Measurements from ENCODE around the gene AKAIN1.

AKAIN1 gene, protein sequence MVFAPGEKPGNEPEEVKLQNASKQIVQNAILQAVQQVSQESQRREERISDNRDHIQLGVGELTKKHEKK

DNA sequence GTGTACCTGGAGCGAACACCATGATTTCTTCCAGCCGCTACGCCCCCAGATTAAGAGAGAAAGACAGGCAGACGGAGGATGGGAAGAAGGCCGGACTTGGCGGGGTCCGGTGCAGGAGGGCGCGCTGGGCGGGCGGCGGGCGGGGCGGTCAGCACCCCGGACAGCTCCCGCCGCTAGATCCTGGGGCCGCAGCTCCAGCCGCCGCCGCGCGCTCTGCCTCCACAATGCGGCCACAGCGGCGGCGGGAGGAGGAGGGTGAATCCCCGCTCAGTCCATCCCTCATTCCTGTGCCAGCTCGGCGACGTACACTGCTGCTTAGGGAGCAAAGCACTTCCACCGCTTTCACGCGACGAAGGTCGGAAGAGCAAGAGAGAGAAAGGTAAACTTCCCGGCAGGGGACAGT is at the start of gene AKAIN1:
TSS of gene AKAIN1 (minus strand) at position 226 of the 403 bp plus-strand sequence. CDS start at position 22, 204 bp downstream.
- no peak for DNase-seq (ENCODE audit: low read depth, low spot score)

DNA sequence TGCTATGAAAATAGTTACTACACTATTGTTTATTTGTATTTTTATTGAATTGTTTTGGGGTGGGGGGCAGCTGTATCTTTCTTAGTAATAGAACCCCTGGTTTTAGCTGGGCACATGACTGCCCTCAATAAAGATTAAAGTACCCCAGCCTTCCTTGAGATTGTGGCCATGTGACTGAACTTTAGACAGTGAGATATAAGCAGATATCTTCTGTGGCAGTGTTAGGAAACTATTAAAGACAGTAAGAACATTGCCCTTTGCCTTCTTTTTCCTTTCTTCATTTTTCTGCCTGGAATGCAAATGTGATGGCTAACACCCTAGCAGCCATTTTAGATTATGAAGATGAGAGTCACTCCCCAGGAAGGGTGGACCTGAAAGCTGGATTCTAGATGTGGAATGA is 47.9 kb upstream of the AKAIN1 start:
- no peak for DNase-seq (ENCODE audit: low read depth, low spot score)

DNA sequence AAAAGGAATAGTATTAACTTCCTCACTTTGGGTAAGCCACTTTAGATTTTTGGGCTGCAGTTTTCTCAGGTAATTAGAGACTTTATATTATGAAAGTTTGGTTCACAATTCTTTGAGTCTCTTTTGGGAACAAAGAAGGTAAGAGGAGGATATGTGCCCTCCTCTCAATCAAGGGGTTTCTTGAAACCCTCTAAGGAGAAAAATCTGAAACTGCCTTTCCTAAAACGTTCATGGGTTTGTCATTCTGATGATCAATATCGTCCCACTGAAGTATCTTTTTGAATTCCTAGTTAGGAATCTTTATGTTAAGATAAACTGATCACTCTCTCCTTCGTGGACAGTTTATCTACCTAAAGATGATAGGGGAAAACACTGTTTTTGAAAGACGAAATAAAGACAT is 42.4 kb upstream of the AKAIN1 start:
- DNase-seq (ENCODE audit: low read depth, low spot score): no peak

DNA sequence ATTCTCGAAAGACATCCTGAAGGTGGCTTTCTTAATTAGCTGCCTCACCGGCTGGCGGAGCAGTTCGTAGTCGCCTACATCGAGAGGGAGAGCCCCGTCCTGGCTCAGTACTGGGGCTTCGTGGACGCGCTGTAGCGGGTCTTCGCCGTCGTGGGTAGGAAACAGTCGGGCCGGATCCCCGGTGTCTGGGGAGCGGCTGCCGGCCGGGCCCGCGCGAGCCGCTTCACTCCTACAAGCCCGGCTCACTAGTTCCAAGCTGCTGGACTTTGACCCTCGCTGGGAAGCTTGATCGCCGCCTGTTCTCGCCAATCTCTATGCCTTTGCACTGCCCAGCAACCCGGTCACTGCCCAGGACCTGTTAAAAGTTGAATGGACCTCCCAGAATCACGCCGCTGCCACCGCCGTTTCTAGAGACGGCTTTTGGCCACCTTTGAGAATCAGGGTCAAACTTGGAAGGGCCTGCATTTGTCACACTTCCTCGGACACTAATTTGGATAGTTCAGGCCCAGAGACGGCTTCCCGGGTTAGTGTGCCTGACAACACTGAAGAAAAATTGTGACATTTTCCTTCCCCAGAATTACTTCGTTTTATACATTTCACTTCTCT is 41.4 kb upstream of the AKAIN1 start:
- no peak for DNase-seq (ENCODE audit: low read depth, low spot score)

DNA sequence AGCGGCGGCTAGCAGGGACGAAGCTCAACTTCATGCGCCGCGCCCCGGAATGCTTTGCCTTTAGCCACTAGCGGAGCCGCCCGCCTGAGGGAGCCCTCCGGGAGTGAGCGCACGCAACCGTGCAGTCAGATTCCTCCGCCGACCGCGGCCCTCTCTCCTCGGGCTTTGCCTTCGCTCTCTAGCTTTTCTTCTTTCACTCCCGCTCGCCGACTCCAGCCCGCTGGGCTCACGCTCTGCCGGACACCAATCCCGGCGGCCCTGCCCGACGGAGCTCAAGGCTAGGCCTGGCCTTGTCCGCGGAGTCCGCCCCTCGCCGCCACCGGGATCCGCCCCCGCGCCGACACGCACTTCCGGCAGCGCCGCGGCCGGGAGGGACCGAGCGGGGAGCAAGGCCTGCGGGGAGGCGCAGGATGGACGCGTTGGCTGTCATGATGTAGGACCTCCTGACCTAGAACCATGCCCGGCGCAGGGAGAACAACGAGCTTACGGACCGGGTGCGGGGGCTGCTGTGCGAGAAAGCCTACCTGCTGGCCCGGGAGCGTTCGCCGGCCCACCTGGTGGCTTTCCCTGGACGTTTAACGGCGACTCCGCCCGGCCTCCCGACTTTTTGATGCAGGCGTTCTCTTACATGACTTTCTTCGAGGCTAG is 40.8 kb upstream of the AKAIN1 start:
- peak; percentile 69 for DNase-seq (ENCODE audit: low read depth, low spot score)

DNA sequence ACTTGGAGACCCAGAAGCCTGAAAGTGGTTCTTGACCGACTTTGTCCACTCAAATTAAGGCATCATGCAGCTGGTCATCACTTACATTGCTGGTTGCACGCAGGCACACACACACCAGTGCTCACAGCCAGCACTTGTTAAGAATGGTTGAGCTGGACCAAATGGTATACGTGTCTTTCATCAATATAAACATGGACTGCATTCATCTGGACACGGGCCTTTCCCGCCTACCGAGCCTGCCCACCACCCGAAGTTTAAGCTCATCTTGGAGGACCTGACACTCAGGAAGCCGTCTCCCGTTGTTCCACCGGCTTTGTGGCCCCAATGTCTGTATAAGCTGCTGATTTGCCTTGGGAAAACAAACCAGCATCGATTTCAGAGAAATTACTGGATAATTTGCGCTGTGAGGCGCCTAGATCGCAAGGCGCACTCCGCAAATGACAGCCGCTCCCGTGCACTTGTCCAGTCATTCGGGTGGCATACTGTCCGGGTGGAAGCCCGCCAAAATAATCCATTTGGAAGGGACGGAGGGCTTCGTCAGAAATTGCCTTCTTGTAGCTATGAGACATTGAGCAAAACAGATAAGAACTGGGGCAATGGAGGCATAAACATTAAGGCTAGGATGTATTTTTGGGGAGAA is 40.1 kb upstream of the AKAIN1 start:
- DNase-seq (ENCODE audit: low read depth, low spot score): no peak

DNA sequence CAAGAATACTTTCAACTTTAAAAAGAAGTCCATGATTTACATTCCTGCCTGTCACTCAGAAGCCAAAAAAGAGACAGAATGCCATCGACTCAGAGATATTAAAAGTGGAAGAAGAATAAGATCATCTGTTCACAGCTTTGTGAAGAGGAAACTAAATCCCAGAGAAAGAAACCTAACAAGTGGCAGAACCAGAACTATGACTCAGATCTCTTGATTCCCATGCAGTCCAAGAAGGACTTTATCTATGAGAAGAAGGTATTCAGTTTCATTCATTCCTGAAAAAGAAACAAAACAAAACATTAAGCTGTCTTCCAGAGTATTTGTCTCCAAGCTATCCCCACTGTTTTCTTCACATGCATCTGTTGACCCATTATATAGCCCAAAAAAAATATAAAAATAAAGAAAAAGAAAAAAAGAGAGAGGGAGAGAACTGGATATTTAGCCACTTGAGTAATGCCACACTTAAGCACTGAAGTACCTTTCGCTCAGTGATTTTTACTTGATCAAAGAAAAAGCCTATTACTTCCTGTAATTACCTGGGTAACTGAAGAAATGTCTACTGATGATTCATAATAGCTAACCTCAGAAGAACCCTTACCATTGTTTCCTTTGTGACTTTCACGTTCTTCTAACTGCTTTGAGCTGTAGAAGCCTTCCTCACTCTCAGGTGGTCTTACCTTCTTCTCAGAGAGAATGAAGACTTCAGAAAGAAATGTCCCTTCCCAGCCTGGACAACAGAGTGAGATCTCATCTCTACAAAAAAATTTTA is 17.7 kb upstream of the AKAIN1 start:
- no peak for DNase-seq (ENCODE audit: low read depth, low spot score)

DNA sequence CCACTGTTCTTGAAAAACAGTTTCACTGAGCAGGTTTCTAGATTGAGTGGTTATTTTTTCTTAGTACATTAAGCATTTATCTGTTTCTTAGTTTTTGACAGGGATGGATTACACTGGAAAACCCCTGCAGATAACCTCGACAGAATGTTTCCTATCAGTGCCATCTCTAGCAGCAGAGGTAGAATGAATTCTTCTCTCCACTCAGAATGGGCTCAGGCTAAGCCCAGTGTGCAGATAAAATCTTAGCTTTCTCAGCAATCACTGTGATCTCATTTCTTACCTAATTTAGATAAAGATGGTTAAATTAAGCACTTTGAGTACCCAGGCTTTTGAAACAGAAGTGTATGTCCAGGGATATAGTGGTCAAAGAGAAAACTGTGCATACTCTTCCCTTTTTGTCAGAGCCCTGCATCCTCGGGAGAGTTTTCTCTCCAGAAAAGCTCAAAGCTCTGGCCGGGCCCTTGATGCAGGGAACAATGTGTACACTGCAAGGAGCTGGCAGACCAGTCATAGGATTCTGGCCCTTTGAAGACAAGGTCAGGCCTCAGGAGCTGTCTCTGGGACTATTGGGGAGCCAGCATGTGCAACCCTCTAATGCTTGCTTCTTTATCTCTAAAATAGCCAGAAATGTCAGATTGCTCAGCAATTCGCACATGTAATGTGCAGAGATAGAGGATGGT is 10.6 kb upstream of the AKAIN1 start:
- no peak for DNase-seq (ENCODE audit: low read depth, low spot score)

DNA sequence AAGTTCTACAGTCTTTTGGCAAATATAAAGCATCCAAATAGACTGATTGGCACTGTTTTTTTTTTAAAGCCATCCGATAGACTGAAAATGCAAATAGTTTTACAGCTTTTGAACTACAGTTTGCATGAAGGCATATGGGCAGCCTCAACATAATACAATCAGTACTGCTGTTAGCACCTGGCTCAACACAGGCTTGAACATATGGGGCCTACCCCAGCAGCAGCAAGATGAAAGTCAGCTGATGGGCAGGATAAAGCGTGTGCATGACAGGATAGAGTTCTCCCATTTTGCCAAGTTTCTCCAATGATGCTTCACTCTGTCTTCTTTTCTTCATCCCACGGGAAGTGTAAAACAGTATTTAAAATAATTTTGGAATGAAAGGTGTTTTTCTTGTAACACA is 1.3 kb upstream of the AKAIN1 start:
- no peak for DNase-seq (ENCODE audit: low read depth, low spot score)

DNA sequence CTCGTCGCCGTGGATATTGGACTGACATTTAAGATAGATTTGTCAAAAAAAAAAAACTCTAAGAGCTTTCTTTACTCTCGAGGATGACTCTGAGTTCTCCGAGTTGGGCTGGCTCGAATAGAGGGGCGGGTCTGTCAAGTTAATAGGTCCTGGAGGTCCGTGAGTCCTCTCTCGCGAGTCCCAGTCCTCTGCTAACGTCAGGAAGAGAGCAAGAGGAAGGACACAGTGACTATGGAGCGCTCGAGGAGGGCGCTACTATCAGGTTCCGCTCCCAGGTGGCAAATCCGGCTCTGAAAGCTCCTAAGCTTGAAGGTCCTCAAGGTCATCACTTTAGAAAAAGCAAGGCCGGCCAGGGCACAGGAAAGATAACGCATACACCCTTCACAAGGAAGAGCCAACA is 404 bp upstream of the AKAIN1 start:
- DNase-seq (ENCODE audit: low read depth, low spot score): no peak

DNA sequence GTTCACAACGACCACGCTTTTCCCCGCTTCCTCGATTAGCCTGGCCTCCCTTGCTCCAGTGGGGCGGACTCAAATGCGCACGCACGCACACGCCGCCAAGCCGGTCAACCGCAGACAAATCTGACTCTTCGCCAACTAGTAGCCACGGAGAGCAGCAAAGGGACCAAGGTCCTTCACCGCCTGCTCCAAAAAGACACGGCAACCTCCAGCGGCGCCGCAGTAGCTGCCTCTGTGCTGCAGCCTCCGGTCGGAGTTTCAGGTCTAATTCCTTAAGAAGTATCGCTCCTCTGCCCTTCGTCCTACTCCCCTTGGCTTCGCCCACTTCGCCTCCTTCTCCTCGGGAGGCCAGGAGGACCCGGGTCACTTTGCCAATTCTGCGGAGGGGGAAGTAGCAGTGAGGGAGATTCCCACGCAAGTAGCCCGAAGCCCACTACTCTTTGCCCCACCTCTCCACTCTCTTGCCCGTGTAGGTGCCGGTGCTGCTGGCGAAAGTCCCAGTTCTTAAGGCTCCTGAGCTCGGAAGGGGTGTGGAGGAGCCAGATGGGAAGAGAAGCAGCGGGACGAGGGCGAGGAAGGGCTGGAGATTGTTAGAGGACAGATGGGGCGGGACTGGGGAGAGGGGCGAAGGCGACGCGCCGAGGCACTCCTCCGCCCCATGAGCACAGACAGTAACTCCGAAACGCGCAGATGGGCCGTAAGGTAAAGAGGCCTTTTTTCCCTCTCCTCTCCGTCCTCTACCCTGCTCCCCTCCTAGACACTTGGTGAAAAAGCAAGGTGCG is 615 bp downstream of the AKAIN1 start:
- DNase-seq (ENCODE audit: low read depth, low spot score): no peak

DNA sequence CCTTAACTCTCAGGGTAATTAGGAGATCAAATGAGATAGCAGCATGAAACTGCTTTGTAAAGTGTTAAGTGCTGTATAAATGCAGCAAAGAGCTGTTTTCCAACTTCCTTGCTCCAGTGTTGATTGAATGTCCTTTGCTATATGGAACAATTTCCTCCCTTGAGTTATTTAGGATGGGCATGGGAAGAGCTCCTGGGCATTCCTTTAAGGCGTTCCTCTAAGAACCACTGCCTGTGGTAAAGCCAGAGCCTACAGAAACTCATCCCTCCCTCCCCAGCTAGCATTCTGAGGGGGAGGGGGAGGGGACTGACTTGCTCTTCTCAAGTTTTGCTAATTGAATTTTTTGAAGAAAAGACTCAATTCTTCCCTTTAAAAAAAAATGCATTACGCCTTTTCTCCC is 1.4 kb downstream of the AKAIN1 start:
- no peak for DNase-seq (ENCODE audit: low read depth, low spot score)

DNA sequence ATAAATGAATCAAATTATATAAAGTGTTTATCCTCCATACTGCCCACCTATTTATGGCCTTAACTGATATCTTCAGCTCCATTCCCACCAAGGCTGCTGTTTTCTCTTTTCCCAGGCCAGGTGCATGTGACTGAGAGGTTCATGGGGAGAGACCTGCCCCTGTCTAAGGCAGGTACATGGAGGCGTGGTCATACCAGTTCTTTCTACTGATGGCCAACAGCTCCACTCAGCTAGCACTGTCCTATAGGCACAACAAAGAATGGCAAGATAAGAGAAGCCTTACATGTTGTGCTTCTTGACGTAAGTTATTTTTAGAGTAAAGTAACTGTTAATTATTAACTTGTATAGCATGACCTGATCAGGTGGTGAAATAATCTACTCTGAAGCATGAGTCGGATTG is 16.8 kb downstream of the AKAIN1 start:
- no peak for DNase-seq (ENCODE audit: low read depth, low spot score)

DNA sequence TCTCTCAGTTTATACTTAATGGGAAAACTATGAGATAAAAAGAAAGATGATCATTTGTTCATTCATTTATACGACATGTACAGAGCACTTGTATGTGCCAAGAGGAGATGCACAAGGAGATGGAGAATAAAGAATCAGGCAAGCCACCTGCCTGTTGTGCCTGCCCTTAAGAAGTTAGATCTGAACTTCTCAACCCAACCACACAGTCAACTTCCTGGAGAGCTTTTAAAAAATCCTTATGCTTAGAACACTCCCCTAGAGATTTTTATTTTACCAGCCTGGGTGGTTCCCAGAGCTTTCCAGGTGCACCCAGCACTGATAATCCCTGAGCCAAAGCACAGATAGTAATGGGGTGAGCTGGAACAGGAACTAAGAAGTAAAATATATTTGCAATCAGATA is 18.5 kb downstream of the AKAIN1 start:
- no peak for DNase-seq (ENCODE audit: low read depth, low spot score)

DNA sequence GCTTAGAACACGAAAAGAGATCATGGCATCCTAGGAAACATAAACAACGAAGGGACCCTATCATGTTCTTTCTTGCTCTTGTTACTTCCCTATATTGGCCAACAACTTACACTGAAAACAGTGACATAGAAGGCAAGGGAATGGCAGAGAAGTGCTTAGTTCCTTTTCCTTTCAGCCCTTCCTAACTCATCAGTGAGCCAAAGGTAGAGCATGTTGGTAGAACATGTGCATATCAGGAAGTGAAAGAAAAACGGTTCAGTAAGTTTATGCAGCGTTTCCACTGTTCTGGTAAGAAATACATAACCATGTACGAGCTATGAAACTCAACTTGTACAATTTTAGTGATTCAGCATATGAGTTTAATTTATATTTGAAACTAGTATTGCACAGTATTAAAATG is 21.7 kb downstream of the AKAIN1 start:
- DNase-seq (ENCODE audit: low read depth, low spot score): no peak

DNA sequence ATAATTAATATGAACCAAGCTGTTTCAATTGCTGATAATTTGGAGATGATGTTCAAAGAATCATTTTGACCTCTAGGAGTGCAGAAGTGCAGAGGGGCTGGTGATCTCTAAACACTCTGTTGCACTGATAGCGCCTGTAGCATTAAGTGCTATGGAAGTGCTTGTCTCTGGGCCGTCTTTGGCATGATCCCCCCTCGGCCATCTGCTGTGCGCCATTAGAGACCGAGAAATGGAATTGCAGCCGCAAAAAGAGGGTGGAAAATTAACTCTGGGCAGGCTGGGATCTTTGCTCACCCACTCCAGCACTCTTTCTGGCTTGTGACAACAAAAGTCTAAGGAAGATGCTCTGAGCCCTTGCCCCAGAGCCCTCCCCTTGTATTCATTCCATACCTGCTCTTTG is 23.4 kb downstream of the AKAIN1 start:
- DNase-seq (ENCODE audit: low read depth, low spot score): no peak

DNA sequence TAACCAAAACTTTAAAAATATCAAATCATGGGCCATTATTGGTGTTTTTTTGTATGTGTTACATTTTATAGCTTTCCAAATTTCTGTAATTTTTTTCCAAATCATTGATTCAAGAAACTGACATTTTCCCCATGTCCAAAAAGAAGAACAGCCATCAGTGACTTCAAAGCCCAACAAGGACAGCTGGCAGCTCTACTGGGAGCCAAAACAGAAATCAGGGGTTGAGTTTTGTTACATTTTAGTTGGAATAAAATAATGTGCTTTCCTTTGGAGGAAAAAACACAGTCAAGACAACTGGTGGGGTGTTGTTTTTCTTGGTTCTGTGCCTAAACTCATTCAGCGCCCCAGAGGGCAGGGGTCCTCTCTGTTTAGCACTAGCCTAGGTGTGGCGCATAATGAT is 23.8 kb downstream of the AKAIN1 start:
- DNase-seq (ENCODE audit: low read depth, low spot score): no peak

DNA sequence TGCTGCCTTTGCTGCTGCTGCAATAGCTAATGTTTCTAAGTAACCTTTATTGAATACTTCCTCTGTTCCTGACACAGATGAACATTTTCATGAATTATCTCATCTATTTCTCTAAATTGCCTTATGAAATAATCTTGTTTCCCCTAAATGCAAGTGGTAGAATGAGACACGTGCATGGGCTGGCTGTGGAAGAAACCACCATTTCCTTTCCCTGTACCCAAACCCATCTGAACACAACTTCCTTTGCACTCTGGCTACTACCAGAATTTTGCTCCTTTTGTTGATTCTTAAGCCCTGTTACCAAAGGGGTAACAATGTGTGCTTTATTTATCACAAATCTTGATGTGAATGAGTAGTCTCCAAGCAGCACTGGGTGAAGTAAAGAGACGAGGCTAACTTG is 29.2 kb downstream of the AKAIN1 start:
- no peak for DNase-seq (ENCODE audit: low read depth, low spot score)

DNA sequence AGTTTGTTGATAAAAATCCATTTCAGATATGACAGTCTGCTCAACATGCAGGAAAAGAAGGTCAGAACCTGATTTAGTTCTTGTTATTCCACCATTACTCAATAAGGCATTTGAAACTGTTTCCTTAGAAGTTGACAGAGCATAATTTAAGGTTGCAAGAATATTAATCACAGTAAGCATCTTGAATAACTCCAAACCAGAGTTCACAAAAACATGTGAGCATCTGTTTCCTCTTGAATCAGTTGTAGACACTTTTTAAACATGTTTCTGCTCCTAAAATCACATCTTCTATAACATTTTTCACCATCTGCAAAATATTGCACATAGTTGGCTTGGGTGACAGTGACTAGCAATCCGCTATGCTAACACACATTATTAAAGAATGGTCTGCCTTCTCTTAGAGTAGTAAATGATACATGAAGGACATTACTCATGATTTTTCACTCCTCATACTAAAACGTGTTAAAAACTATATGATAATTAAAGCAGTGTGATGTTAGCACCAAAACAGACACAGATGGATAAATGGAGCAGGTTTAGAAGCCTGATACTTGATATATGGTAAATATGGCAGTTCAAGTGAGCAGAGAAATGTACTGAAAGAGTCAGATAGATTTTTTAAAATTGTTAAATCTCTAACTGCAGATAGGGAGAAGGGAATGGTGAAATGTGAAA is 30.3 kb downstream of the AKAIN1 start:
- no peak for DNase-seq (ENCODE audit: low read depth, low spot score)

DNA sequence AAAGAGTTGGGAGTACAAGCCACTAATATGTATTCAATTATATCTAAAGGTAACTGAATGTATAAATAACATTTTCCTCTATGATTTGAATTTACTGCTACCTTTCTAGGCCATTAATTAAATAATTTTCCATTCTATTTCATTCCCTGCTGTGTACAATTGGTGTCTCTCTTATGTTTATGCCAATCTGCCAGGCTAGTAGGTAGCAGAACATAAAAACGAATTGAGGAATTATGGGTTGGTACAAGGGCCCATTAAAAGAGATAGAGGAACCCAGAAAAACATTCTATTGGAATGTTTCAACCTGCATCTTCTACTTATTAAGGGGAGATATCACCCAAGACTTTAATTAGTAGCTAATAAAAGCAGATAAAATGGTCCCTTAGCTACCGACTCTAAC is 32.2 kb downstream of the AKAIN1 start:
- DNase-seq (ENCODE audit: low read depth, low spot score): no peak

DNA sequence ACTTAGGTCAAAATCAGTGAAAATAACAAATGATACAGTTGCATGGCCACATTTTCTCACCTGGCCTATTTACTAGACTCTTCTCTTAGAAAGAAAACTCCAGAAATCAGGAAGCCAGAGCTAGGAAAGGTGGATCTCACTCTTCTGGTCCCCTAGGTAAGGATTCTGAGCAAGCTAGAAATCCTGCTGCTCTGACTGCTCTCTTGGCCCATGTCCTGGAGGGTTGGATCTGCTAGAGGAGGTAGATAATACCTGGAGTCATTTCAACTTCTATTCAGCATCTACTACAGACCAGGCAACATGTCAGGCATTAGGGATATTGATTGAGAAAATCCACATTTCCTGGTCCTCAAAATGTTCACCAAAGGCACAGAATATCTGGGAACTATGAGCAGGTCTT is 34.9 kb downstream of the AKAIN1 start:
- no peak for DNase-seq (ENCODE audit: low read depth, low spot score)

Data from activated CD4-positive, CD25-positive, alpha-beta regulatory T cell treated with anti-CD3 and anti-CD28 coated beads, Interleukin-2, amount 50 U/mL, for 16 hours (primary cell).